GM12872 (cell line): ENCODE measurements around the gene EIF4E.

Experiments used
- TF ChIP-seq, protein P1 (sequence below): IDR thresholded peaks from 3 replicates; pipeline ENCODE4 v1.5.1; 2011; ENCODE audit warnings: low read depth, mild to moderate bottlenecking, low read length, moderate library complexity; ENCODE audit not compliant: insufficient read depth

EIF4E gene

DNA sequence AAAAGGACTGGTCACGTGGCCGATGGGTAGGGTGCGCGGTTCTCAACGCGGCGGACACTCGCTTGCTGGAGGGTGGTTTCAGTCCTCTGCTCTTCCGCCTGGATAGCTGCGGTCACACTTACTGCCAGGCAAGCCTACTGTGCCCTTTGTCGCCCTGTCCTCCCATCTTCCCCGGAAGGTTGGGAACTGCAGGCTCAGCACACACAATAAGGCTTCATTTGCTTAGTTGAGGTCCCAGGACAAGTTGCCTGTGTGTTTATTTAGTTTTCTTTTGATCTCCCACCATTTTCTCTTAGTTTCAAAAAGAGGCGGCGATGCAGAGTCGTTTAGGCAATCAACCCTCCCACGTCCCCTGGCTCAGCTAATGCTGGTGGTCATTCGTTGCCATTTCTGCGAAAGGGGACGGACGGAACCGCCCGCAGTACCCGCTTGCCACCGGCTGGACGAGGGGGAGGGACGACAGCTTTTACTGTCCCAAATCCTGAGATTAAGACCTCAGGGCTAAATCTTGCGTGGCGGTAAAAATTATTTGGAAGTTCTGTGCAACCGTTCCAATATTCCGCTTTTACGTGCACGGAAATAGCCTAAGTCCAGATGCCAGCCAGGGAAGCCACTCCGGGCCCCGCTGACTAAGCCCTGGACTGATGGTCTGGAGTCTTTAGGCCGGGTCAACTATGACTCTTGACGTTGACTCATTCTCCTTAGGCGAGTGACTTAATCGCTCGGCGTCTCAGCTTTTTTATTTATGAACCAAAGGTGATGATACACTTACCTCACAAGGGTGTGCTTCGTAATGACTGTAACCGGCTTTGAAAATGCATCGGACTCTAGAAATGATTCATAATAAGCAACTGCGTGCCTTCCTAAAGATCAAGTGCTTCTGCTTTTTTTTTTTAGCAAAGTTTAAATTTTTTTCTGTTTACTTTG, 671 bp upstream of the EIF4E start:
- TF ChIP-seq, protein P1, sequence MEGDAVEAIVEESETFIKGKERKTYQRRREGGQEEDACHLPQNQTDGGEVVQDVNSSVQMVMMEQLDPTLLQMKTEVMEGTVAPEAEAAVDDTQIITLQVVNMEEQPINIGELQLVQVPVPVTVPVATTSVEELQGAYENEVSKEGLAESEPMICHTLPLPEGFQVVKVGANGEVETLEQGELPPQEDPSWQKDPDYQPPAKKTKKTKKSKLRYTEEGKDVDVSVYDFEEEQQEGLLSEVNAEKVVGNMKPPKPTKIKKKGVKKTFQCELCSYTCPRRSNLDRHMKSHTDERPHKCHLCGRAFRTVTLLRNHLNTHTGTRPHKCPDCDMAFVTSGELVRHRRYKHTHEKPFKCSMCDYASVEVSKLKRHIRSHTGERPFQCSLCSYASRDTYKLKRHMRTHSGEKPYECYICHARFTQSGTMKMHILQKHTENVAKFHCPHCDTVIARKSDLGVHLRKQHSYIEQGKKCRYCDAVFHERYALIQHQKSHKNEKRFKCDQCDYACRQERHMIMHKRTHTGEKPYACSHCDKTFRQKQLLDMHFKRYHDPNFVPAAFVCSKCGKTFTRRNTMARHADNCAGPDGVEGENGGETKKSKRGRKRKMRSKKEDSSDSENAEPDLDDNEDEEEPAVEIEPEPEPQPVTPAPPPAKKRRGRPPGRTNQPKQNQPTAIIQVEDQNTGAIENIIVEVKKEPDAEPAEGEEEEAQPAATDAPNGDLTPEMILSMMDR = no peak

DNA sequence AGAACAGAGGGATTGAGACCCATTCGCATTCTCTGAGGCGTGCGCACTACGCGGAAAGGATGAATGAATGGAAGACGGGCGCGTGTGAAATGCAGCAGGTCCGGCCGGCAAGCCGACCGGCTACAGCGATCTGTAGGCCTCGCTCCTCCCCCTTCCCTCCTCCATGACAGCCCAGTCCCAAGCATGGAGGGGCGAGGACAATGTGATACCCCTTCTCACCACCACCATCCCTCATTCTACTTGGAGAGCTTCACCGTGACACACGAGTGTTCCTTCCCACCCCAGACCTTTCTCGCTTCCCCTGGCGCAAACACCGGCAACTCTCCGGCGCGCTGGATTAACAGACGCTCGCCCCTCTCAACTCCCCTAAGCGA, 815 bp downstream of the EIF4E start:
- TF ChIP-seq, protein P1 = no peak

DNA sequence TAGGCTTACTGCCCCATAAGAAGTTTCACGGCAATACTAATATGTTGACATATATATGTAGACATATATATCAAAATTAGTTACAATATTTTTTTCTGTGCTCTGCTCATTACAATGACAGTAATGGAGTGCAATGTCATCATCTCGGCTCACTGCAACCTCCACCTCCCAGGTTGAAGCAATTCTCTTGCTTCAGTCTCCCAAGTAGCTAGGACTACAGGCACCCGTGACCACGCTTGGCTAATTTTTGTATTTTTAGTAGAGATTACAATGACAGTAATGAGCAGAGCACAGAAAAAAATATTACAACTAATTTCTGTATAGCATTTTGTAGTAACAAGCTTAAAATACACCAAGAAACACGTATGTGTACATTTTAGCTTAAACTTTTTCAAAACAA, 7.6 kb downstream of the EIF4E start:
- TF ChIP-seq, protein P1 = no peak

DNA sequence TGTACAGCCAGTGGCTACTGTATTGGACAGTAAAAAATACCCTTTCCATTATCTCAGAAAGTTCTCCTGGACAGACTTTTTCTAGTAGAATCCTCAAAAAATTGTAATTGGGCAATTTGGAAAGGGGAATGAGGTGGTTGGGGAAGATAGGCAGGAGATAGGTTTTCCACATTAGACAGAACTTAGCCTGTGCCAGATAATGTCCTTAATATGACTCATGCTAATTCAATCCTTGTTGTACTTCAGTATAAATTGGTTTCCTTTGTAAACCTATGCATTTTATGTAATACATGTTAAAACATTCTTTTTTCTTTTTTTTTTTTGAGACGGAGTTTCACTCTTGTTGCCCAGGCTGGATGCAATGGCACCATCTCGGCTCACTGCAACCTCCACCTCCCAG, 8.9 kb downstream of the EIF4E start:
- TF ChIP-seq, protein P1 = no peak

DNA sequence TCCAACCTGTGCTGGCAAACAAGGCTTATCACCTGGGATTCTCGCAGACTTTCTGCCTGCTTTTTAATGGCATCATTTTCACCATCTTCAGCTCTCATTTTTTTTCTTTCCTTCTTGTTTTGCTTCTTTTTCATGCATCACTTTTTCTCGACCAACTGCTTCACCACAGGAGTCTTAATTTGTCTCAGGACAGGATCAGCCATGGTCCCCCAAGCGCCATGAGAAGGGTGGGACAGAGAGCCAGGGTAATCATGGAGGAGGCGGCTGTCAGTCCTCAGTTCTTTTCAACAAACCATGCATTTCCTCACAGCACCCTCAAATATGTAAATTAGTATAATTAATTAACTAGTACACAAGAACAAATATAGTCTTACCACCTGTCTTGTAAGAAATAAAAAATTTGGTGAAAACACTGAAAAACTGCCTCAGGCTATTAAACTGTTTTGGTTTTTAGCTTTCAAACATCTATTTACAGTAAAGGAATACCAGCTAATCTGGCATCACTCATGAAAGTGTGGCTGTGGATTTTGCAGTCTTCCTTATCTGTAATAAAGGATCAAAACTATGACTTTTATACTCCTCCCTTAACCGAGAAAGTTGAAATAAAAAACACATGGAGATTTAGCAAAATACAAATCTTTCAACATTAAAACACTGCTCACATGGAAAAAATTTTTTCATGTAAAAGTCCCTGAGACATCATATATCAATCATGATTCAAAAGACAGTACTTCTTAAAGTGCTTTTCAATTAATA, 19.1 kb downstream of the EIF4E start:
- TF ChIP-seq, protein P1 = no peak

DNA sequence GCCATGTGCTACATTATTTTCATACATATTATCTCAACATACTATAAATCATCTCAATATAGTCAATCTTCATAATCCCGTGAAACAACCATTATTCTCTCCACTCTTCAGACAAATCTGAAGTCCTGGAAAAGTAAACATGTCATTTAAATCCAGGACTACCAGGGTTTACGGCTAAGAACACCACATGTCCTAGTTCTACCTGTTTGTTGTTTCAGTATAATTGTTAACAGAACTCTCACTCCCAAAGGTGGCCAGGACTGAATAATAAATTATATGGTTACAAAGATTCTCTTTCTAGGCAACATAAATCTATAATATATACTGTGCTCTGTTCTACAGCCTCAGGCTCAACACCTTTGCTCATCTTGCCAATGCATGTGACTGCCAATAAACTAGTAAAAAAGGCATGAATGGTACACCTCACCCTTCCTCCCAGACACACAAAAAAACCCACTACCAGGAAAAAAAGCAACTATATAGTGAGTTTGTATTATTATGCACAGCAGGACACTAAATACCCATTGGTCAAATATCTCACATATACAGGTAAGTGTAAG, 20.1 kb downstream of the EIF4E start:
- TF ChIP-seq, protein P1 = no peak

DNA sequence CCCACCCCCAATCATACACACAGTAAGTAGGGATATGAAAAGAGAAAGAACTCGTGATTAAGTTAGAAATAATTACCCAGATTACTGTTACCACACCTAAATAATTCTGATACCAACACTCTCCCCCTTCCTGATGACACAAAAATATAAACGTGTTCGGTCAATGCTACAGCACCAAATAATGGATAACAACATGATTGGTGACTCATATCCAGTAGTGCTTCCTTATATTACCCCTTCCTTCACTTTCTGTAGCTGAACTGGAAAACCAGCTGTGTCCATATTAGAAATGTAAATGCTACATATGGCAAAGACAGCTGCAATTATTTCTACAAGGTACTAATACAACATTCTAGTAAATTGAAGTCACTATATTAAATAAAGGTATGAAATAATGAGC, 20.8 kb downstream of the EIF4E start:
- TF ChIP-seq, protein P1 = no peak
